ENCODE results near the gene SLC7A8.

DNA sequence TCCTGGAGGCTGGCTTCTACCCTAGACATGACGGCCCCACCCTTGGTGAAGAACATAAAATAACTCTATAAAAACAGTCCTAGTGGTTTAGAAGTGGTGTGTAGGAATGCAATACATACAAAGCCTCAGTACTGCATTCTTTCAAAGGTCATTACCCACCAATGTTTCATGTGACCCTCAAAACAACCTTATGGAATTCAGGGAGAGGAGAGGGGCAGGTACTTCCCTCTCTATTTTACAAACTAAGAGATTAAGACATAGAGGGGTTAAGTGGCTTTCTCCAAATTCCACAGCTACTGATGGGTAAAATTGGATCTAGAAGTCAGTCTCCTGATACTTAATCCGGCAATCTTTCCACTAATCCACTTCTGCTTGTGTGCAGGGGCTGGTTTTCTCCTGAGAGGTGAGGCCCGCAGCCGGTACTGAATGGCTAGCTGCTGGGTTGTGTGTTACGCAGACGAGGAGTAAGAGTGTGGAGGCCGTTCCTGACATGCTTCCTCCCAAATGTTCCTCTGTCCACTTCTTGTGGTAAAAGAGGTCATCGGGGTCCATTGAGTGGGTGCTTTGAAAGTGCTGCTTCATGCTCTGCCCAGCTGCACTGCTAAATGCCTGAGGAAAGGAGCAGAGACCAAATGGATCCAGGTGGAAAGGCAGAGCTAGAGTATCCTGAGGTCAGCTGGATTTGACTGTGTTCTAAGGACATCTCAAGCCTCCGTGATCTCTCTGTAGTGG lies 16.2 kb downstream of the SLC7A8 start:
- TF ChIP-seq CTCF (IDR thresholded peaks at IDR 0.05) (no peak), POLR2A (IDR thresholded peaks at IDR 0.05) (no peak)

Data from testis (tissue), 2 donors.